ENCODE results near the gene VCL.

- no peak for TF ChIP-seq POLR2A (IDR thresholded peaks at IDR 0.05)
- TF ChIP-seq, protein P1, sequence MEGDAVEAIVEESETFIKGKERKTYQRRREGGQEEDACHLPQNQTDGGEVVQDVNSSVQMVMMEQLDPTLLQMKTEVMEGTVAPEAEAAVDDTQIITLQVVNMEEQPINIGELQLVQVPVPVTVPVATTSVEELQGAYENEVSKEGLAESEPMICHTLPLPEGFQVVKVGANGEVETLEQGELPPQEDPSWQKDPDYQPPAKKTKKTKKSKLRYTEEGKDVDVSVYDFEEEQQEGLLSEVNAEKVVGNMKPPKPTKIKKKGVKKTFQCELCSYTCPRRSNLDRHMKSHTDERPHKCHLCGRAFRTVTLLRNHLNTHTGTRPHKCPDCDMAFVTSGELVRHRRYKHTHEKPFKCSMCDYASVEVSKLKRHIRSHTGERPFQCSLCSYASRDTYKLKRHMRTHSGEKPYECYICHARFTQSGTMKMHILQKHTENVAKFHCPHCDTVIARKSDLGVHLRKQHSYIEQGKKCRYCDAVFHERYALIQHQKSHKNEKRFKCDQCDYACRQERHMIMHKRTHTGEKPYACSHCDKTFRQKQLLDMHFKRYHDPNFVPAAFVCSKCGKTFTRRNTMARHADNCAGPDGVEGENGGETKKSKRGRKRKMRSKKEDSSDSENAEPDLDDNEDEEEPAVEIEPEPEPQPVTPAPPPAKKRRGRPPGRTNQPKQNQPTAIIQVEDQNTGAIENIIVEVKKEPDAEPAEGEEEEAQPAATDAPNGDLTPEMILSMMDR (IDR thresholded peaks at IDR 0.05), result no peak
Measured at GRCh38 chr10:74163319-74164068, 165.6 kb downstream of the VCL start.
